ENCODE measurements around the gene QPCTL. TPM values are rescaled to one million over a fixed set of nuclear protein-coding genes. Genes with fewer than 3 reads are reported as not detected.
A peak's percentile ranks its signal among the peaks of the same experiment; 100 is the strongest.

QPCTL gene
- 10.1 and 11.3 TPM in 2 replicates for total RNA-seq (2013; cell fraction: nucleolus; rRNA removed)
- 17.5 and 19.4 TPM in 2 replicates for total RNA-seq (2014; rRNA removed)
- 6.9 and 7.6 TPM in 2 replicates for total RNA-seq (2014; rRNA removed; fragmentation: Illumina TruSeq; extraction: Trizol)
- 22.6 and 23.9 TPM in 2 replicates for total RNA-seq (2021)
- 8.6 TPM for polyA plus RNA-seq (2011; ENCODE audit: low read depth)
- polyA plus RNA-seq (2011; rRNA removed), result 6.1 and 11.3 TPM in 2 replicates
- polyA plus RNA-seq (2011; cell fraction: cytosol; rRNA removed), result 21.2 and 21.3 TPM in 2 replicates
- 61.2 and 61.4 TPM in 2 replicates for polyA plus RNA-seq (2011; cell fraction: nucleus; rRNA removed)
- polyA plus RNA-seq (2012), result 13.0 and 16.8 TPM in 2 replicates
- 7.4 and 9.0 TPM in 2 replicates for polyA plus RNA-seq (2014; fragmentation: Illumina TruSeq; extraction: Trizol)
- polyA plus RNA-seq (2014; fragmentation: Nextera tagmentation; extraction: Ambion mirVana), result 1 to 10 TPM; 1.1 to 1.7 TPM
- 21.0 and 24.1 TPM in 2 replicates for polyA plus RNA-seq (2014; rRNA removed)
- polyA plus RNA-seq (2016; fragmentation: Nextera tagmentation; extraction: Ambion mirVana), result 10 to 100 TPM; 11.1 to 12.6 TPM
- polyA minus RNA-seq (2011; rRNA and poly(A)+ RNA removed), result 9.5 and 15.0 TPM in 2 replicates
- polyA minus RNA-seq (2011; cell fraction: cytosol; rRNA and poly(A)+ RNA removed), result 6.7 and 7.9 TPM in 2 replicates
- polyA minus RNA-seq (2011; cell fraction: nucleus; rRNA and poly(A)+ RNA removed), result 9.9 and 10.3 TPM in 2 replicates
- Bru-seq, nascent RNA, result percentile 67 among the genes with signal in this experiment
- percentile 61 among the genes with signal in this experiment for BruChase-seq, experiment 1, labeled RNA remaining after a 6-hour chase
- percentile 59 among the genes with signal in this experiment for BruChase-seq, experiment 2, labeled RNA remaining after a 2-hour chase
- long read RNA-seq, experiment 1, result 0 reads
- long read RNA-seq, experiment 2, result 0 reads

DNA sequence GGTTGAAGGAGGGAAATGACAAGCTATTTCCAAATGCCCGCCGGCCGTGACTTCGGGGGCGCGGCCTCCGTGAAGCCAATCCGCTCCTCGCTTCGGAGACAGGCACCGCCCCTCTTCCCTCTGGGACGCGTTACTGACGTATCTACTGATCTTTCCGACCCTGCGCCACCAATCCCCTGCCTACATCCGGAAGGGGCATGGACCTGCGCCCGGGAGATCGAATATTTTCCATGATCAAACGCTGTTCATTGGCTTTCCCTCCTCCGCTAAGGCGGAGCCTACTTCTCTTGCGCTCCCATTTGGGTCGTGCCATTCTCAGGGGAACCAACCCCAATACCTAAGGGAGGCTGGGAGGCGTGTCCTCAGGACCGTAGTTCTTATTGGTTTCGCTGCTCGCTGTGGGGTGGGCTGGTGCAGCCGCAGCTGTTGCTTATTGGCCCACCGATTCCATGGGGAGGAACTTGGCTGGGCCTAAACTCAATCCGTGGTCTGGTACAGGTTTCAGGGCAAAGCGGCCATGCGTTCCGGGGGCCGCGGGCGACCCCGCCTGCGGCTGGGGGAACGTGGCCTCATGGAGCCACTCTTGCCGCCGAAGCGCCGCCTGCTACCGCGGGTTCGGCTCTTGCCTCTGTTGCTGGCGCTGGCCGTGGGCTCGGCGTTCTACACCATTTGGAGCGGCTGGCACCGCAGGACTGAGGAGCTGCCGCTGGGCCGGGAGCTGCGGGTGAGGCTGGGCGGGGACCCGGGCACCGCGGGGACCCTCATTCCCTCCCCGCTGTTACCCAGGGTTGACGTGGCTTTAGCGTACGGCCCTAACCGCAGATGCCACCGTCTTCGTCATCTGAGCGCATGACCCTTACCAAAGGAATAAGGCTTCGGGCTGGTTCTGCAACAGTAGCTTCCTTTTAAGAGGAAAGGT lies at the start of gene QPCTL:
QPCTL (plus strand) TSS at position 480 of the 919 bp plus-strand sequence; CDS start at position 518, 38 bp downstream.
- H3K9me3 ChIP-seq (replicated peaks; ENCODE audit: control insufficient read depth, insufficient read depth, low read length), result no peaks in the 10 kb centered on the region
- peak within 1 kb of the TSS; percentile 82 for H3K27ac ChIP-seq (ENCODE audit: control insufficient read depth, insufficient read depth)
- H3K4me2 ChIP-seq (ENCODE audit: control insufficient read depth, insufficient read depth), result peak within 1 kb of the TSS; percentile 97
- H4K20me1 ChIP-seq (ENCODE audit: control insufficient read depth, insufficient read depth), result no peaks in the 10 kb centered on the region
- H3K4me1 ChIP-seq (ENCODE audit: control insufficient read depth, insufficient read depth, low read length), result peaks cover 10% of the 10 kb centered on the region
- H3K36me3 ChIP-seq (ENCODE audit: control insufficient read depth in 2 of 2, insufficient read depth in 2 of 2, low read length in 1 of 2), result peaks cover 5 to 28% of the 10 kb centered on the region in 2 experiments
- SMC1A ChIA-PET (ENCODE audit: uncharacterized antibody, unreplicated experiment), result interaction anchor here (0.6 to 4.5 kb wide), 23 partner anchors 9 to 214 kb away, joined by 3 to 31 read pairs (median 4); partner anchors contain the start of genes FBXO46 and GIPR
- H3K27me3 ChIP-seq (replicated peaks in 1 of 2; ENCODE audit: control insufficient read depth in 2 of 2, insufficient read depth in 2 of 2, low read length in 1 of 2), result no peaks in the 10 kb centered on the region
- RAD21 ChIA-PET (ENCODE audit: unreplicated experiment), result interaction anchor here (0.6 to 3.2 kb wide), 22 partner anchors 10 to 317 kb away, joined by 3 to 41 read pairs (median 5); partner anchors contain the start of genes DMPK, DMWD, FBXO46 and GIPR
- peak within 1 kb of the TSS; percentile 76 for H3K4me3 ChIP-seq
- H3K79me2 ChIP-seq (ENCODE audit: control insufficient read depth, insufficient read depth, low read length), result peaks cover 31% of the 10 kb centered on the region
- no TSS peak for BruUV-seq (replicated peaks)
- FAIRE-seq (peak; percentile 100), ATAC-seq (peak; percentile 93), DNase-seq (ENCODE audit: low read depth, low spot score) (peak; percentile 100)
- intact Hi-C loops (cut with micrococcal nuclease; ENCODE audit: unreplicated experiment), result loop anchor here (5.0 kb wide), 2 partner anchors 75 to 110 kb away; partner anchors contain the start of genes OPA3 and SIX5
- H2AFZ ChIP-seq (ENCODE audit: control insufficient read depth, low read depth, low read length), result peak within 1 kb of the TSS; percentile 99
- CTCF ChIA-PET, result interaction anchor here (0.6 to 4.6 kb wide), 33 partner anchors 12 to 576 kb away, joined by 3 to 73 read pairs (median 5); partner anchors contain the start of genes DMWD, EML2, FBXO46 and GIPR
- H3K9ac ChIP-seq (ENCODE audit: control insufficient read depth, insufficient read depth, low read length), result peak within 1 kb of the TSS; percentile 92
- POLR2A ChIA-PET, result interaction anchor here (0.6 to 4.8 kb wide), 25 partner anchors 10 to 693 kb away, joined by 3 to 54 read pairs (median 4); partner anchors contain the start of genes FBXO46, SIX5 and TRAPPC6A
- 1% methylated on average over 70 of the region's 70 CpGs for WGBS (ENCODE audit: insufficient coverage, insufficient replicate concordance, low lambda C conversion rate, missing lambda C conversion rate)
- in situ Hi-C loops (cut with MboI), result no loop called here
- TF ChIP-seq BRCA1 (IDR thresholded peaks at IDR 0.05; ENCODE audit: low read depth, low read length) (no peak), ZNF622 (IDR thresholded peaks at IDR 0.05) (no peak), CHD2 (IDR thresholded peaks at IDR 0.05; ENCODE audit: borderline replicate concordance, low read depth, low read length) (peak; percentile 86), RB1 (IDR thresholded peaks at IDR 0.05; ENCODE audit: borderline replicate concordance) (peak; percentile 44; the same call in 1 of the 2 replicates), TCF3 (IDR thresholded peaks at IDR 0.05; ENCODE audit: borderline replicate concordance, insufficient read depth, low read depth, low read length) (peak; percentile 45; the same call in 1 of the 2 replicates), MYC (IDR thresholded peaks at IDR 0.05; ENCODE audit: insufficient read depth, insufficient read length, insufficient replicate concordance, low read length, severe bottlenecking) (no peak), GATAD2B (conservative IDR thresholded peaks at IDR 0.05; ENCODE audit: low read depth) (peak; percentile 48), BCL11A (IDR thresholded peaks at IDR 0.05; ENCODE audit: low read depth, low read length) (no peak), ATF7 (IDR thresholded peaks at IDR 0.05; ENCODE audit: low read depth) (peak; percentile 73), HDAC6 (IDR thresholded peaks at IDR 0.05; ENCODE audit: unreplicated experiment) (no peak), IRF5 (IDR thresholded peaks at IDR 0.05; ENCODE audit: borderline replicate concordance) (no peak), SRF (IDR thresholded peaks at IDR 0.05; ENCODE audit: low read depth in 2 of 2, low read length in 2 of 2) (0 out of 4 replicates have a peak, but pooled peaks of 1 of the 2 experiments have one; percentile 7), REST (IDR thresholded peaks at IDR 0.05; ENCODE audit: low read depth, low read length) (no peak)
